HEK293 (cell line): ENCODE data around the gene EEFSEC.

ENCODE experiments used
- CTCF ChIA-PET: fragments of 350-600 bp; formaldehyde crosslinking; extraction: SDS; loops from one replicate; lab custom pipeline; 2021; ENCODE audit warnings: antibody characterized with exemption; lab: Yijun Ruan, JAX
- POLR2A ChIA-PET: fragments of 300-600 bp; formaldehyde crosslinking; extraction: SDS; loops from one replicate; lab custom pipeline; 2020; ENCODE audit warnings: antibody characterized with exemption, inconsistent platforms; lab: Yijun Ruan, JAX
- H3K27ac ChIP-seq: fragments of 200-500 bp; sonication (Bioruptor generic); 2 replicates; pipeline ENCODE4 v1.5.1; 2014; ENCODE audit warnings: low read depth, low read length, control low read depth, inconsistent platforms; ENCODE audit errors: extremely low read depth
- H3K36me3 ChIP-seq, 2 experiments: fragments of 200-500 bp in 1 of 2; sonication (Bioruptor generic) in 1 of 2; 1 replicate in 1 of 2; 2 replicates in 1 of 2; pipeline ENCODE4 v1.5.1; 2014 to 2017; ENCODE audit warnings: inconsistent platforms in 2 of 2, low read length in 2 of 2; ENCODE audit not compliant: control insufficient read depth in 2 of 2, insufficient read depth in 1 of 2
- H3K4me1 ChIP-seq: fragments of 200-500 bp; sonication (Bioruptor generic); 2 replicates; pipeline ENCODE4 v1.5.1; 2014; ENCODE audit warnings: mild to moderate bottlenecking, low read length, inconsistent platforms; ENCODE audit not compliant: control insufficient read depth, insufficient read depth
- H3K4me3 ChIP-seq: 2 replicates; pipeline ENCODE4 v1.5.1; 2011; ENCODE audit warnings: low read depth, mild to moderate bottlenecking, control low read depth, low read length, moderate library complexity
- H3K9me3 ChIP-seq: fragments of 200-500 bp; sonication (Bioruptor generic); 2 replicates; pipeline ENCODE4 v1.5.1; 2014; ENCODE audit warnings: low read depth, low read length, inconsistent platforms; ENCODE audit not compliant: control insufficient read depth, insufficient read depth
- GLIS2 ChIP-seq: fragments of 450-650 bp; formaldehyde crosslinking; IDR thresholded peaks from 2 replicates; pipeline ENCODE4 v1.5.1; 2016; ENCODE audit warnings: missing biosample characterization, missing genetic modification characterization
- HOXD13 ChIP-seq: sonication (generic); formaldehyde crosslinking; IDR thresholded peaks from 2 replicates; pipeline ENCODE4 v1.8.0; 2022; ENCODE audit warnings: missing genetic modification reagents, borderline replicate concordance
- KLF1 ChIP-seq: fragments of 450-650 bp; formaldehyde crosslinking; IDR thresholded peaks from 2 replicates; pipeline ENCODE4 v1.5.1; 2016; ENCODE audit warnings: missing biosample characterization, missing genetic modification characterization
- KLF10 ChIP-seq: fragments of 450-650 bp; IDR thresholded peaks from 2 replicates; pipeline ENCODE4 v1.5.1; 2018; ENCODE audit warnings: missing biosample characterization, mild to moderate bottlenecking, missing genetic modification characterization
- KLF8 ChIP-seq: fragments of 450-650 bp; formaldehyde crosslinking; IDR thresholded peaks from 2 replicates; pipeline ENCODE4 v1.5.1; 2016; ENCODE audit warnings: missing biosample characterization, missing genetic modification characterization
- KLF9 ChIP-seq: fragments of 450-650 bp; formaldehyde crosslinking; IDR thresholded peaks from 2 replicates; pipeline ENCODE4 v1.5.1; 2016; ENCODE audit warnings: missing biosample characterization, missing genetic modification characterization, low read depth
- TRIM28 ChIP-seq: IDR thresholded peaks from 2 replicates; pipeline ENCODE4 v1.6.1; 2011; ENCODE audit warnings: low read length, control low read depth, borderline replicate concordance
- YY1 ChIP-seq: fragments of 450-650 bp; formaldehyde crosslinking; IDR thresholded peaks from 2 replicates; pipeline ENCODE4 v1.5.1; 2018; ENCODE audit warnings: missing biosample characterization, missing genetic modification characterization
- YY2 ChIP-seq: fragments of 450-650 bp; formaldehyde crosslinking; IDR thresholded peaks from 2 replicates; pipeline ENCODE4 v1.5.1; 2016; ENCODE audit warnings: missing biosample characterization, missing genetic modification characterization
- ZBTB48 ChIP-seq: fragments of 450-650 bp; formaldehyde crosslinking; IDR thresholded peaks from 2 replicates; pipeline ENCODE4 v1.5.1; 2016; ENCODE audit warnings: missing biosample characterization, missing genetic modification characterization
- ZFHX2 ChIP-seq: fragments of 450-650 bp; formaldehyde crosslinking; conservative IDR thresholded peaks from 2 replicates; pipeline ENCODE4 v1.5.1; 2016; ENCODE audit warnings: missing biosample characterization, missing genetic modification characterization
- ZNF19 ChIP-seq: fragments of 450-650 bp; formaldehyde crosslinking; IDR thresholded peaks from 2 replicates; pipeline ENCODE4; 2016; ENCODE audit warnings: missing biosample characterization, missing genetic modification characterization, low read depth
- ZNF2 ChIP-seq: fragments of 450-650 bp; formaldehyde crosslinking; IDR thresholded peaks from 2 replicates; pipeline ENCODE4 v1.5.1; 2016; ENCODE audit warnings: missing biosample characterization, missing genetic modification characterization
- ZNF239 ChIP-seq: fragments of 450-650 bp; formaldehyde crosslinking; IDR thresholded peaks from 2 replicates; pipeline ENCODE4 v1.5.1; 2016; ENCODE audit warnings: missing biosample characterization, missing genetic modification characterization
- ZNF292 ChIP-seq: fragments of 450-650 bp; formaldehyde crosslinking; IDR thresholded peaks from 2 replicates; pipeline ENCODE4 v1.5.1; 2016; ENCODE audit warnings: low read depth, missing biosample characterization, missing genetic modification characterization, borderline replicate concordance
- ZNF335 ChIP-seq: fragments of 450-650 bp; formaldehyde crosslinking; conservative IDR thresholded peaks from 2 replicates; pipeline ENCODE4 v1.5.1; 2016; ENCODE audit warnings: missing biosample characterization, missing genetic modification characterization
- ZNF391 ChIP-seq: fragments of 450-650 bp; formaldehyde crosslinking; IDR thresholded peaks from 2 replicates; pipeline ENCODE4 v1.5.1; 2016; ENCODE audit warnings: low read depth, missing biosample characterization, missing genetic modification characterization, borderline replicate concordance
- ZNF433 ChIP-seq: fragments of 450-650 bp; formaldehyde crosslinking; IDR thresholded peaks from 2 replicates; pipeline ENCODE4 v1.5.1; 2016; ENCODE audit warnings: missing biosample characterization, missing genetic modification characterization, low read depth
- ZNF48 ChIP-seq: fragments of 450-650 bp; formaldehyde crosslinking; IDR thresholded peaks from 2 replicates; pipeline ENCODE4 v1.5.1; 2016; ENCODE audit warnings: missing biosample characterization, missing genetic modification characterization
- ZNF558 ChIP-seq: fragments of 450-650 bp; formaldehyde crosslinking; IDR thresholded peaks from 2 replicates; pipeline ENCODE4 v1.5.1; 2016; ENCODE audit warnings: missing biosample characterization, missing genetic modification characterization
- ZNF600 ChIP-seq: fragments of 450-650 bp; formaldehyde crosslinking; IDR thresholded peaks from 2 replicates; pipeline ENCODE4 v1.5.1; 2016; ENCODE audit warnings: missing biosample characterization, missing genetic modification characterization
- ZNF623 ChIP-seq: fragments of 450-650 bp; formaldehyde crosslinking; IDR thresholded peaks from 2 replicates; pipeline ENCODE4 v1.5.1; 2016; ENCODE audit warnings: missing biosample characterization, missing genetic modification characterization
- ZNF658 ChIP-seq: fragments of 450-650 bp; formaldehyde crosslinking; IDR thresholded peaks from 2 replicates; pipeline ENCODE4; 2016; ENCODE audit warnings: missing biosample characterization, missing genetic modification characterization
- ZNF677 ChIP-seq: fragments of 450-650 bp; IDR thresholded peaks from 2 replicates; pipeline ENCODE4 v1.5.0; 2018; ENCODE audit warnings: missing biosample characterization, mild to moderate bottlenecking, missing genetic modification characterization, moderate library complexity
- ZNF707 ChIP-seq: fragments of 450-650 bp; formaldehyde crosslinking; IDR thresholded peaks from 2 replicates; pipeline ENCODE4 v1.5.1; 2016; ENCODE audit warnings: missing biosample characterization, missing genetic modification characterization
- TF ChIP-seq, protein P1 (sequence below): fragments of 450-650 bp; formaldehyde crosslinking; IDR thresholded peaks from 2 replicates; pipeline ENCODE4 v1.5.1; 2016; ENCODE audit warnings: missing biosample characterization, missing genetic modification characterization
- TF ChIP-seq, protein P2 (sequence below): fragments of 450-650 bp; formaldehyde crosslinking; IDR thresholded peaks from 2 replicates; pipeline ENCODE4 v1.5.1; 2016; ENCODE audit warnings: missing biosample characterization, missing genetic modification characterization
- TF ChIP-seq, protein P3 (sequence below): fragments of 450-650 bp; formaldehyde crosslinking; IDR thresholded peaks from 2 replicates; pipeline ENCODE4 v1.5.1; 2017; ENCODE audit warnings: missing biosample characterization, missing genetic modification characterization
- TF ChIP-seq, protein P4 (sequence below): fragments of 450-650 bp; formaldehyde crosslinking; IDR thresholded peaks from 2 replicates; pipeline ENCODE4 v1.5.1; 2016; ENCODE audit warnings: missing biosample characterization, missing genetic modification characterization
- TF ChIP-seq, protein P5 (sequence below): fragments of 450-650 bp; formaldehyde crosslinking; IDR thresholded peaks from 2 replicates; pipeline ENCODE4 v1.5.1; 2016; ENCODE audit warnings: missing biosample characterization, missing genetic modification characterization, low read depth
- TF ChIP-seq, protein P6 (sequence below): IDR thresholded peaks from 2 replicates; pipeline ENCODE4 v1.6.1; 2011; ENCODE audit warnings: mild to moderate bottlenecking, low read depth, low read length, borderline replicate concordance
- TF ChIP-seq, protein P7 (sequence below): fragments of 450-650 bp; formaldehyde crosslinking; IDR thresholded peaks from 2 replicates; pipeline ENCODE4 v1.5.1; 2016; ENCODE audit warnings: missing biosample characterization, missing genetic modification characterization

Gene EEFSEC

DNA sequence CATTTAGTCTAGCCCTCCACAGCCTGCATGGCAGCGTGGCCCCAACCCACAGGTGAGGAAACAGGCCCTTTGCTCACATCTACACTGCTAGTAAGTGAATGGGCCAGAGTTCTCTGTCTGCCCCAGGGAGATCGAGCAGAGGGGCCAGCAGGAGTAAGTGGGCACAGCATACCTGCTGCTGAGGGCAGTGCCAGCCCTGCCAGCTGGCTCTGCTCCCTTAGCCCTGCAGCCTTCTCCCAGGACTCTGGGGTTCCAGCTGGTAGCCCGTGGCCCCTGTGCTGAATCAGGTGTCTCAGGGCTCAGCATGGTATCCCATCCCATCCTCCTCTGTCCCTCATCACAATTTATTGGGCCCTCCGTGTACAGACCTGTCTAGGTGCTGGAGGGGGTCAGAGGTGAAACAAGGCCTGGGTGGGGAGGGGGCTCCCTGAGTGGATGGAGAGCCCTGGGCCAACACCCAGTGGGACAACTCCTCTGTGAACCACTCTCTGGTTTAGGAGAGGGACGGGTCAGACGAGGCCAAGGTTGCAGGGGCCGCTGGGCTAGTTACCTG is 211.6 kb downstream of the EEFSEC start:
- no peaks in the 10 kb centered on the region for H3K9me3 ChIP-seq
- POLR2A ChIA-PET = no interaction called here

DNA sequence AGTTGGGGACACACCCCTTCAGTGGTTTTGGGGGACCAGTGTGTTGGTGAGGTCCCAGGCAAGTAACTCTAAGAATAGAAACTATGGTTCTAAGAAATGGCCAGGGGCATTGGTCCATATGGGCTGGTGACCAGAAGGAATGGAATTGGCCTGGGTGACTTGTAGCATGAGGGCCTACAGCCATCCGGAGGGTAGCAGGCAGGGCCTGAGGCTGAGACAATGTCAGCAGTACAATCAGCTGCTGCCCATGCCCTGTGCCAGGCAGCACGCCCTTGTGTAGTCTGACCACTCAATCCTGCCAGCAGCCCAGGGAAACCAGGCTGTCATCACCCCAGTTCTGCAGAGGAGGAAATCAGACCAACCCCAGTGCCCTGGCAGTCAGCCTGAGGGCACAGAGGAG is 212.9 kb downstream of the EEFSEC start:
- CTCF ChIA-PET = no interaction called here
- Histone ChIP-seq H3K4me3 (no peak overlapping the region), H3K4me1 (no peaks in the 10 kb centered on the region), H3K27ac (no peak overlapping the region), H3K9me3 (no peaks in the 10 kb centered on the region), H3K36me3 (no peaks in the 10 kb centered on the region)
- POLR2A ChIA-PET = no interaction called here
- TF ChIP-seq ZNF292 (tag by site-specific recombination) = no peak
- TF ChIP-seq, protein P1, sequence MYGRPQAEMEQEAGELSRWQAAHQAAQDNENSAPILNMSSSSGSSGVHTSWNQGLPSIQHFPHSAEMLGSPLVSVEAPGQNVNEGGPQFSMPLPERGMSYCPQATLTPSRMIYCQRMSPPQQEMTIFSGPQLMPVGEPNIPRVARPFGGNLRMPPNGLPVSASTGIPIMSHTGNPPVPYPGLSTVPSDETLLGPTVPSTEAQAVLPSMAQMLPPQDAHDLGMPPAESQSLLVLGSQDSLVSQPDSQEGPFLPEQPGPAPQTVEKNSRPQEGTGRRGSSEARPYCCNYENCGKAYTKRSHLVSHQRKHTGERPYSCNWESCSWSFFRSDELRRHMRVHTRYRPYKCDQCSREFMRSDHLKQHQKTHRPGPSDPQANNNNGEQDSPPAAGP = no peak
- no peak for TF ChIP-seq KLF10
- no peak for TF ChIP-seq ZNF433 (tag by site-specific recombination)
- no peak for TF ChIP-seq KLF1 (tag by site-specific recombination)
- no peak for TF ChIP-seq HOXD13 (CRISPR knock-in tag)
- TF ChIP-seq ZFHX2 (tag by site-specific recombination) = no peak
- TF ChIP-seq ZNF658 (tag by site-specific recombination) = no peak
- TF ChIP-seq, protein P2, sequence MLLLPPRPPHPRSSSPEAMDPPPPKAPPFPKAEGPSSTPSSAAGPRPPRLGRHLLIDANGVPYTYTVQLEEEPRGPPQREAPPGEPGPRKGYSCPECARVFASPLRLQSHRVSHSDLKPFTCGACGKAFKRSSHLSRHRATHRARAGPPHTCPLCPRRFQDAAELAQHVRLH = no peak
- no peak for TF ChIP-seq ZNF48 (tag by site-specific recombination)
- no peak for TF ChIP-seq ZNF600 (tag by site-specific recombination)
- TF ChIP-seq ZNF623 = no peak
- no peak for TF ChIP-seq ZNF2
- TF ChIP-seq TRIM28 = no peak

More for the DNA sequence above, 211.6 kb downstream of the EEFSEC start:
- H3K36me3 ChIP-seq = no peaks in the 10 kb centered on the region
- CTCF ChIA-PET = no interaction called here
- no peak overlapping the region for H3K4me3 ChIP-seq
- H3K27ac ChIP-seq = no peak overlapping the region
- no peaks in the 10 kb centered on the region for H3K4me1 ChIP-seq
- TF ChIP-seq ZNF335 (tag by site-specific recombination) = no peak
- no peak for TF ChIP-seq ZNF391 (tag by site-specific recombination)
- TF ChIP-seq, protein P3, sequence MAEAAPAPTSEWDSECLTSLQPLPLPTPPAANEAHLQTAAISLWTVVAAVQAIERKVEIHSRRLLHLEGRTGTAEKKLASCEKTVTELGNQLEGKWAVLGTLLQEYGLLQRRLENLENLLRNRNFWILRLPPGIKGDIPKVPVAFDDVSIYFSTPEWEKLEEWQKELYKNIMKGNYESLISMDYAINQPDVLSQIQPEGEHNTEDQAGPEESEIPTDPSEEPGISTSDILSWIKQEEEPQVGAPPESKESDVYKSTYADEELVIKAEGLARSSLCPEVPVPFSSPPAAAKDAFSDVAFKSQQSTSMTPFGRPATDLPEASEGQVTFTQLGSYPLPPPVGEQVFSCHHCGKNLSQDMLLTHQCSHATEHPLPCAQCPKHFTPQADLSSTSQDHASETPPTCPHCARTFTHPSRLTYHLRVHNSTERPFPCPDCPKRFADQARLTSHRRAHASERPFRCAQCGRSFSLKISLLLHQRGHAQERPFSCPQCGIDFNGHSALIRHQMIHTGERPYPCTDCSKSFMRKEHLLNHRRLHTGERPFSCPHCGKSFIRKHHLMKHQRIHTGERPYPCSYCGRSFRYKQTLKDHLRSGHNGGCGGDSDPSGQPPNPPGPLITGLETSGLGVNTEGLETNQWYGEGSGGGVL (tag by site-specific recombination) = no peak
- TF ChIP-seq ZNF19 = no peak
- TF ChIP-seq ZNF707 (tag by site-specific recombination) = no peak
- no peak for TF ChIP-seq KLF9 (tag by site-specific recombination)
- TF ChIP-seq, protein P4, sequence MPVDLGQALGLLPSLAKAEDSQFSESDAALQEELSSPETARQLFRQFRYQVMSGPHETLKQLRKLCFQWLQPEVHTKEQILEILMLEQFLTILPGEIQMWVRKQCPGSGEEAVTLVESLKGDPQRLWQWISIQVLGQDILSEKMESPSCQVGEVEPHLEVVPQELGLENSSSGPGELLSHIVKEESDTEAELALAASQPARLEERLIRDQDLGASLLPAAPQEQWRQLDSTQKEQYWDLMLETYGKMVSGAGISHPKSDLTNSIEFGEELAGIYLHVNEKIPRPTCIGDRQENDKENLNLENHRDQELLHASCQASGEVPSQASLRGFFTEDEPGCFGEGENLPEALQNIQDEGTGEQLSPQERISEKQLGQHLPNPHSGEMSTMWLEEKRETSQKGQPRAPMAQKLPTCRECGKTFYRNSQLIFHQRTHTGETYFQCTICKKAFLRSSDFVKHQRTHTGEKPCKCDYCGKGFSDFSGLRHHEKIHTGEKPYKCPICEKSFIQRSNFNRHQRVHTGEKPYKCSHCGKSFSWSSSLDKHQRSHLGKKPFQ (tag by site-specific recombination) = no peak
- TF ChIP-seq ZFHX2 (tag by site-specific recombination) = no peak
- TF ChIP-seq, protein P5, sequence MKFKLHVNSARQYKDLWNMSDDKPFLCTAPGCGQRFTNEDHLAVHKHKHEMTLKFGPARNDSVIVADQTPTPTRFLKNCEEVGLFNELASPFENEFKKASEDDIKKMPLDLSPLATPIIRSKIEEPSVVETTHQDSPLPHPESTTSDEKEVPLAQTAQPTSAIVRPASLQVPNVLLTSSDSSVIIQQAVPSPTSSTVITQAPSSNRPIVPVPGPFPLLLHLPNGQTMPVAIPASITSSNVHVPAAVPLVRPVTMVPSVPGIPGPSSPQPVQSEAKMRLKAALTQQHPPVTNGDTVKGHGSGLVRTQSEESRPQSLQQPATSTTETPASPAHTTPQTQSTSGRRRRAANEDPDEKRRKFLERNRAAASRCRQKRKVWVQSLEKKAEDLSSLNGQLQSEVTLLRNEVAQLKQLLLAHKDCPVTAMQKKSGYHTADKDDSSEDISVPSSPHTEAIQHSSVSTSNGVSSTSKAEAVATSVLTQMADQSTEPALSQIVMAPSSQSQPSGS = no peak
- TF ChIP-seq ZNF239 (tag by site-specific recombination) = no peak
- no peak for TF ChIP-seq KLF8 (tag by site-specific recombination)
- no peak for TF ChIP-seq ZBTB48 (tag by site-specific recombination)
- TF ChIP-seq, protein P6, sequence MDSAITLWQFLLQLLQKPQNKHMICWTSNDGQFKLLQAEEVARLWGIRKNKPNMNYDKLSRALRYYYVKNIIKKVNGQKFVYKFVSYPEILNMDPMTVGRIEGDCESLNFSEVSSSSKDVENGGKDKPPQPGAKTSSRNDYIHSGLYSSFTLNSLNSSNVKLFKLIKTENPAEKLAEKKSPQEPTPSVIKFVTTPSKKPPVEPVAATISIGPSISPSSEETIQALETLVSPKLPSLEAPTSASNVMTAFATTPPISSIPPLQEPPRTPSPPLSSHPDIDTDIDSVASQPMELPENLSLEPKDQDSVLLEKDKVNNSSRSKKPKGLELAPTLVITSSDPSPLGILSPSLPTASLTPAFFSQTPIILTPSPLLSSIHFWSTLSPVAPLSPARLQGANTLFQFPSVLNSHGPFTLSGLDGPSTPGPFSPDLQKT = no peak
- TF ChIP-seq, protein P7, sequence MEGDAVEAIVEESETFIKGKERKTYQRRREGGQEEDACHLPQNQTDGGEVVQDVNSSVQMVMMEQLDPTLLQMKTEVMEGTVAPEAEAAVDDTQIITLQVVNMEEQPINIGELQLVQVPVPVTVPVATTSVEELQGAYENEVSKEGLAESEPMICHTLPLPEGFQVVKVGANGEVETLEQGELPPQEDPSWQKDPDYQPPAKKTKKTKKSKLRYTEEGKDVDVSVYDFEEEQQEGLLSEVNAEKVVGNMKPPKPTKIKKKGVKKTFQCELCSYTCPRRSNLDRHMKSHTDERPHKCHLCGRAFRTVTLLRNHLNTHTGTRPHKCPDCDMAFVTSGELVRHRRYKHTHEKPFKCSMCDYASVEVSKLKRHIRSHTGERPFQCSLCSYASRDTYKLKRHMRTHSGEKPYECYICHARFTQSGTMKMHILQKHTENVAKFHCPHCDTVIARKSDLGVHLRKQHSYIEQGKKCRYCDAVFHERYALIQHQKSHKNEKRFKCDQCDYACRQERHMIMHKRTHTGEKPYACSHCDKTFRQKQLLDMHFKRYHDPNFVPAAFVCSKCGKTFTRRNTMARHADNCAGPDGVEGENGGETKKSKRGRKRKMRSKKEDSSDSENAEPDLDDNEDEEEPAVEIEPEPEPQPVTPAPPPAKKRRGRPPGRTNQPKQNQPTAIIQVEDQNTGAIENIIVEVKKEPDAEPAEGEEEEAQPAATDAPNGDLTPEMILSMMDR (tag by site-specific recombination) = no peak
- TF ChIP-seq ZNF677 (tag by site-specific recombination) = no peak
- no peak for TF ChIP-seq YY2
- no peak for TF ChIP-seq GLIS2 (tag by site-specific recombination)
- TF ChIP-seq YY1 (tag by site-specific recombination) = no peak
- TF ChIP-seq ZNF558 (tag by site-specific recombination) = no peak
